Measurements from ENCODE around the gene TUBGCP6.

DNA sequence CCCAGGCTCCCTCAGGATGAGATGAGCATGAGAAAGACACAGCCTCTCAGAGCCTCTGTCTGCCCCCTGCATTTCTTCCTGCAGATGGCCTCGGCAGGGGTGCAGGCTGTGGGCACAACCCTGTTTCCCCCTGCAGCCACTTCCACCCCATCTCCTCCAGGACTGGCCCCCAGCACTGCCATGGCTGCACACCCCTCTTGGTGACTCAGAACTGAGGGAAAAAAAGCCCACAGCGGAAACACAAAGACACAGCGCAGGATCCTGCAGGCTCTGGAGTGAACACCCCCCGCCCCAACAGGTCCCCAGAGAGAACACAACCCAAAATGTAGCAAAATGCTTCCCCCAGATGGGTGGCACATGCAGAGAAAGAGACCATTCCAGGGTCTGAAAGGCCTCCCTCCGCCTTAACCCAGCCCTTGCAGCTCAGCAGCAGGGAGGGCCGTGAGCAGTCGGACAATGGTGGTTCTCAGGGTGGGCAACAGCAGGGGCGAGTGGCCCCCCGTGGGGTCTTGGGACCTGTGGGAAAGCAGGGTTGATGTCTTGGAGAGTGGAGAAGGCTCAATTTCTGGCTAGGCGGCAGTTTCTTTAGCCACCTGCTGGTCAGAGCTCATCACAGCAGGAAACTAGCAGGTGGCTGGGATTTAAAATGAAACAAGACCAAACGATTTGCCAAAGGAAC is 8.0 kb downstream of the TUBGCP6 start:
- TF ChIP-seq PPARA (CRISPR knock-in tag; IDR thresholded peaks at IDR 0.05; ENCODE audit: borderline replicate concordance) (no peak), SNAI2 (CRISPR knock-in tag; IDR thresholded peaks at IDR 0.05) (no peak), PATZ1 (CRISPR knock-in tag; IDR thresholded peaks at IDR 0.05; ENCODE audit: borderline replicate concordance) (no peak), ZFP3 (CRISPR knock-in tag; IDR thresholded peaks at IDR 0.05) (no peak), TCF4 (CRISPR knock-in tag; IDR thresholded peaks at IDR 0.05; ENCODE audit: borderline replicate concordance) (no peak), RARB (CRISPR knock-in tag; IDR thresholded peaks at IDR 0.05) (no peak), ISL1 (CRISPR knock-in tag; IDR thresholded peaks at IDR 0.05) (no peak), ESRRG (CRISPR knock-in tag; IDR thresholded peaks at IDR 0.05) (no peak), ZFP30 (CRISPR knock-in tag; IDR thresholded peaks at IDR 0.05) (no peak)
- TF ChIP-seq, protein P1, sequence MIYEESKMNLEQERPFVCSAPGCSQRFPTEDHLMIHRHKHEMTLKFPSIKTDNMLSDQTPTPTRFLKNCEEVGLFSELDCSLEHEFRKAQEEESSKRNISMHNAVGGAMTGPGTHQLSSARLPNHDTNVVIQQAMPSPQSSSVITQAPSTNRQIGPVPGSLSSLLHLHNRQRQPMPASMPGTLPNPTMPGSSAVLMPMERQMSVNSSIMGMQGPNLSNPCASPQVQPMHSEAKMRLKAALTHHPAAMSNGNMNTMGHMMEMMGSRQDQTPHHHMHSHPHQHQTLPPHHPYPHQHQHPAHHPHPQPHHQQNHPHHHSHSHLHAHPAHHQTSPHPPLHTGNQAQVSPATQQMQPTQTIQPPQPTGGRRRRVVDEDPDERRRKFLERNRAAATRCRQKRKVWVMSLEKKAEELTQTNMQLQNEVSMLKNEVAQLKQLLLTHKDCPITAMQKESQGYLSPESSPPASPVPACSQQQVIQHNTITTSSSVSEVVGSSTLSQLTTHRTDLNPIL (CRISPR knock-in tag; IDR thresholded peaks at IDR 0.05; ENCODE audit: low read depth): no peak
- TF ChIP-seq, protein P2, sequence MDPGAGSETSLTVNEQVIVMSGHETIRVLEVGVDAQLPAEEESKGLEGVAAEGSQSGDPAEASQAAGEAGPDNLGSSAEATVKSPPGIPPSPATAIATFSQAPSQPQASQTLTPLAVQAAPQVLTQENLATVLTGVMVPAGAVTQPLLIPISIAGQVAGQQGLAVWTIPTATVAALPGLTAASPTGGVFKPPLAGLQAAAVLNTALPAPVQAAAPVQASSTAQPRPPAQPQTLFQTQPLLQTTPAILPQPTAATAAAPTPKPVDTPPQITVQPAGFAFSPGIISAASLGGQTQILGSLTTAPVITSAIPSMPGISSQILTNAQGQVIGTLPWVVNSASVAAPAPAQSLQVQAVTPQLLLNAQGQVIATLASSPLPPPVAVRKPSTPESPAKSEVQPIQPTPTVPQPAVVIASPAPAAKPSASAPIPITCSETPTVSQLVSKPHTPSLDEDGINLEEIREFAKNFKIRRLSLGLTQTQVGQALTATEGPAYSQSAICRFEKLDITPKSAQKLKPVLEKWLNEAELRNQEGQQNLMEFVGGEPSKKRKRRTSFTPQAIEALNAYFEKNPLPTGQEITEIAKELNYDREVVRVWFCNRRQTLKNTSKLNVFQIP (CRISPR knock-in tag; IDR thresholded peaks at IDR 0.05; ENCODE audit: borderline replicate concordance, low read depth): no peak

Measured in SK-N-SH treated with all-trans-retinoic acid at 6 μM for 48 hours (cell line).